GM19455 (cell line): ENCODE results near the gene TMEM50B.
A peak's percentile ranks its signal among the peaks of the same experiment; 100 is the strongest.
"Not testable (repeated sequence)": the region's sequence is repeated elsewhere in the genome, so short reads cannot be mapped to it uniquely, and the experiment has no call there.

ENCODE experiments used
- ATAC-seq: cut with Tn5 transposase; IDR thresholded peaks from one replicate; pipeline ENCODE4 v1.9.1; 2021; ENCODE audit not compliant: unreplicated experiment

TMEM50B gene

DNA sequence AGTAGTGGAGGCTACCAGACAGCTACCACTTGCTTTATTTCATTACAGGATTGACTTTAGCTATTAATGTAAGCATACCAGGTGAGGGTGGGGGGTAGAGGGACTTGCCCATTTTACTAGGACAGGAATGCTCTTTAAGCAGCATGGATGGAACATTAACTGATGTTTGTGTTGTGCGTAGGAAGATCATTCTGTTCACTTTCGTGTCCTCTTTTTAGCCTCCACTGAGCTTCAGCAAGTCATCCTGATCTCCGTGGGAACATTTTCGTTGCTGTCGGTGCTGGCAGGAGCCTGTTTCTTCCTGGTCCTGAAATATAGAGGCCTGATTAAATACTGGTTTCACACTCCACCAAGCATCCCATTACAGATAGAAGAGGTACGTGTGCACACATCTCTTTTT is 47.3 kb downstream of the TMEM50B start:
- no peak for ATAC-seq

DNA sequence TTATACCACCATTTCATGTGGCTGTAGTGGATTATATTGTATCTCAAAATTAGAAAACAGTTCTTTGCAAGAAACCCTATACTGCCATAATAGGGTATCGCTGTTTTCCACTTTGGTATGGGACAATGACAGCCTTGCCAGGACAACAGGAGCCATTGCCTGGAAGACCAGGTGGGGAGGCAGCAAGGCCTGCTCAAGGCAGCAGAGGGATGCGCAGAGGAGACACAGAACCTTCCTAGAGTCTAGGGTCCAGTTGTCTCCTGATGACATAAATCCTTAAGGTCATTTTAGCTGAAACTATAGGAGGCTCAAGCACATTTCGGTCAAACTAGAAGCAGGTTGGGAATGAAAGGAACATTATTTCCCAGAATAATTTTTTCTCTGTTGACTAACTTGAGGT is 48.9 kb downstream of the TMEM50B start:
- no peak for ATAC-seq

DNA sequence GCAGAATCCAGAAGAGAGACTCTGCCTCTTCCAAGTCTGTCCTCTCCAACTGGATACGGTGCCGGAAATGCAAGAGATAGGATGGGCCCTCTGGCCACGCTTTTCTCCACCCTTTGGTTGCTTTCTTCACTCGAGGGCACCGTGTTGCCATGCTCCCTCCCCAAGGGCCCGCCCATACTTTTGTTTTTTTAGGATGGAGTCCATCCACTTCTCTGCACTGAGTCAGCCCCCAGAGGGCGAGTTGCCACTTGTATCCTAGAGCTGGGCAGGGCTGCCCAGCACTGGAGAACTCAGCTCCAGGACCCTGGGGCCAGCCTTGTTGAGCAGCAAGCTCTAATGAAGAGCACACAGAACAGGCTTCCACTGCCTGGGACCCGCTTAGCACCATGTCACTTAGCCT is 51.1 kb downstream of the TMEM50B start:
- ATAC-seq, result no peak

DNA sequence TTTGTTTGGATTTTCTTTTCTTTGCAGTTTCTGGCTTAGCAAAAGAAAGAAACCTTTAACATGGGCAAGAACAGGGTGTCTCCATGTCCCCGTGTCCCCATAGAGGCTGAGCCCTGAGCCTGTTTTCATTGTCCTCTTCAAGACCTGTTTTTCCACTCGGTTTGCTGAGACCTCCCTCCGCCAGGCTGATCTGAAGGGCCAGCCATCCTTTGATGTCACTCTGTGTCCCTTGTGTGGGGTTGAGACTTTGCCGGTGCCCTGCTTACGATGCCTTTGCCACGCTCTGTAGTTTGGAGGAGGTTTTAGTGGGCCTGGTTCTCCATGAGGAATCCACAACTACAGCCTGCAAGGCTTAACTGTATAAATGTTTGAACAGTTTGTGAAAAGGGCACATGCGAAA is 52.7 kb downstream of the TMEM50B start:
- ATAC-seq, result no peak

DNA sequence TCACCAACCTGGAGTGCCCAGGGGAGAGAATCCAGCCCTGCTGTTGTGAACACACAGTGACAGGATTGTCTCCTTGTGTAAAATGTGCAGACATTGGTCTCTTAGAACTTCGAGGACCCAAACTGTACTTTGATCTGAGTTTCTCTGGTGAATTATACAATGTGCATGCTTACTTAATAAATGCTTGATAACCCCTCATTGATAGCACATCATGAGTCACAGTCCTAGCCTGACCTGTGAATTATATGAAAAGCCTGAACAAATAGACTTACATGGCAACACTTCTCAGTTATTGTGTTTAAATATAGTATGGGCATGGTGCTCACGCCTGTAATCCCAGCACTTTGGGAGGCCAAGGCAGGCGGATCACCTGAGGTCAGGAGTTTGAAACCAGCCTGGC is 53.9 kb downstream of the TMEM50B start:
- ATAC-seq, result no peak

DNA sequence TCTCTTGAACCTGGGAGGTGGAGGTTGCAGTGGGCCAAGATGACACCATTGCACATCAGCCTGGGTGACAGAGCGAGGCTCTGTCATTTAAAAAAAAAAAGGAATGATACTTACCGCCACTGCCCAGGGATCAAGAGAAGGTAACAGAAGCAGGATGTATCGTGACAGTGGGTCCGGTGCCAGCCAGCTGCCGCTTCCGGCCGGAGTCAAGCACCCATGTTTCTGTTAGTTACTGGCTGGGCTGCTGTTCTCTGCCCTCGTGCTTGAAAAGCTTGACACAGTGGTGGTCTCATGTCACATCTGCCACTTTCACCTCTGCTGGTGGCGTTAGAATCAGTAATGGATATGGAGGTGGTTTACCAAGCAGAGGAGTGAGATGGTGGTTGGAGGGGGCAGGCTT is 55.6 kb downstream of the TMEM50B start:
- no peak for ATAC-seq

DNA sequence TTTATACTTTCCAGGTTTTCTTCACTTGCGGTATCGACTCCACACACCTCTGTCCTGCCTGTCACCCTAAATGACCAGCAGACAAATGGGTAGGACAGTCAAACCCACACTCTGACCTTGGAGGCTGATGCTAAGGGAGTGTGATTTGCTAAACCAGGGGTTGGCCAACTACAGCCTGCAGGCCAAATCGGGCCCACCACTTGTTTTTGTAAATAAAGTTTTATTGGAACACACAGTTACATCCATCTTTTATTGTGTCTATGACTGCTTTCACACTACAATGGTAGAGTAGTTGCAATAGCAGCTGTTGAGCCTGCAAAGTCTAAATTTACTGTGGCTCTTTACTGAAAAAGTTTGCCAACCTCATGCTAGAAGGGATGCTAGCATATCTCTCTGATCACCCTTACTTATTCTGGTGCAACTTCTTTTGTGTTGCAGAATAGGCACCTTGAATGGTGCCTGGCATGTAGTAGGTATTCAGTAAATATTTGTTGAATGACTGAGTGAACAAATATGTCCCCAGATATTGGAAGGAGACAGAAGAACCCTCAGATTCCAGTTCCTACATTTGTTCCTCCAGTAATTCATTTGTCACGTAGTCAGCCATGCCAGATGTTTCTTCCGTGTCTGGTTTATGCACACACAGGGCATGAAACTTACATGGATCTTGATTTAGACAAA is 57.9 kb downstream of the TMEM50B start:
- no peak for ATAC-seq

DNA sequence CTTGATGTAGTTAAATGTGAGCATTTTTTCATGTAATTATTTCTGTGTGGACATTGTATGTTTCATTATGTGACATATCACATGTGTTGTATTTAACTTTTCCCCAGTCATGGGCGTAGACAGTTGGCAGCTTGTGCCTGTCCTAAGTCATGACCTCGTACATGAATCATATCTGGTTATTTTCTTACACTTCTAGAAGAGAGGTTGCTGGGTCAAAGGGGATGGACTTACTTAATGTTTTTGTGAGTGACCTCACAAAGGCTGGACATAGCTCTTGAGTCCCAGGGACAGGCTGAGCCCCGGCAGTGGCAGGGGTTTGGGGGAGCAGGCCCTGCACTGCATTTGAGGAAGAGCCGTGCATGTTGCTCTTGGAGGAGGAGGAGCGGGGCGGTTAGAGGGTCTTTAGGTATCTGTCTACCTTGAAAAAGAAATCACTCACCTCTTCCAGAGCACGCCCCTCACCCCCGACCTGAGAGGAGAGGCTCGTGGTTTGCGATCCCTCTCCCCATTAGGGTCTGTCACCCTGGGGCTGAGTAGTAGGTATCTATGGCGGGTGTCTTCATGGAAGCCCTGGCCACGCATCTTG is 60.1 kb downstream of the TMEM50B start:
- ATAC-seq, result no peak

DNA sequence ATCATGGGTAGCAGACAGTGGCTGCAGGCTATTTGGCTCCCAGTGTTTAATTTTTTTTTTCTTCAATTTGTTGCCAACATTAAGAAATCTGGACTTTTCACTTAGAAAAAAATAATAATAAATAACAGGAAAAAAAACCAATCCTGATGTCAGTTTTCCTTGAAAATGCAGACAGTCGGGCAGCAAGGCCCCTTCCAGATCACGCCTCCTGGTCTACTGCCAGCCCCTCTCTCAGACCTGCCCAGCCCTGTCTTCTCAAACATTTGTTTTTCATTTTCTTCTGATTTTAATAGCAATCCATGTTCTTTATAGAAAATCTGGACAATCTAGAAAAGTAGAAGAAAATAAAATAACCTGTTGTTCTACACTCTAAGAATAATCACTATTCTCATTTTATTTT is 61.1 kb downstream of the TMEM50B start:
- no peak for ATAC-seq

DNA sequence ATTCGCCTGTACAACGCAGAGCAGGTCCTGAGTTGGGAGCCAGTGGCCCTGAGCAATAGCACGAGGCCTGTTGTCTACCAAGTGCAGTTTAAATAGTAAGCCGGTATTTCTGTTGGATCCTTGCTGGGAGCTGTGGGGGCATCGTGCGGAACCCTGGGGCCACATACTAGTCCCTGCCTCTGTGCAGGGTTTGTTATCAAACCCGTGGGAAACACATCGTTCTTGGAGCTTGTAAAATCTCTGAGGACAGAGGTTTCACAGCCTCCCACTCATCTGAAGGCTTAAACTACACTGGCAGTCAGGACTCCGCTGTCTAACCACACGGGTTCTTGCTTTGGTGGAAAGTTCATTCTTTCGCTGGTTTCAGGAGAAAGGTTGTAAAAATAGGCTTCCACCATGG is 64.8 kb downstream of the TMEM50B start:
- ATAC-seq, result no peak

DNA sequence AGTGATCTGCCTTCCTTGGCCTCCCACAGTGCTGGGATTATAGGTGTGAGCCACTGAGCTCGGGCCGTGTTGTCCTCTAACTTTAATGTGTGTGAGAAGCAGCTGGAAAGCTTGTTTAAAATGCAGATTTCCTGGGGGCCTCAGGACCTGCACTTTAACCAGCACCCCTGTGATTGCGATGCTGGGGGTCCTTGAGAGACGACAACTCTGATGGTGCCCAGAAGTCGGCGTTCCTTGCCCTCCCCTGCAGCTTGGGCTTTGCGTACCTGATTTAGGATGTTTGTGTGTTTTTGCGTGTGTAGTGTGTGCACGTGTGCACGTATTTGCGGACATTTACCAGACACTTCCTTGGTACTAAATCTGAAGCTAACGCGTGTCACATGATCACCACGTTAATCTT is 65.7 kb downstream of the TMEM50B start:
- no peak for ATAC-seq

DNA sequence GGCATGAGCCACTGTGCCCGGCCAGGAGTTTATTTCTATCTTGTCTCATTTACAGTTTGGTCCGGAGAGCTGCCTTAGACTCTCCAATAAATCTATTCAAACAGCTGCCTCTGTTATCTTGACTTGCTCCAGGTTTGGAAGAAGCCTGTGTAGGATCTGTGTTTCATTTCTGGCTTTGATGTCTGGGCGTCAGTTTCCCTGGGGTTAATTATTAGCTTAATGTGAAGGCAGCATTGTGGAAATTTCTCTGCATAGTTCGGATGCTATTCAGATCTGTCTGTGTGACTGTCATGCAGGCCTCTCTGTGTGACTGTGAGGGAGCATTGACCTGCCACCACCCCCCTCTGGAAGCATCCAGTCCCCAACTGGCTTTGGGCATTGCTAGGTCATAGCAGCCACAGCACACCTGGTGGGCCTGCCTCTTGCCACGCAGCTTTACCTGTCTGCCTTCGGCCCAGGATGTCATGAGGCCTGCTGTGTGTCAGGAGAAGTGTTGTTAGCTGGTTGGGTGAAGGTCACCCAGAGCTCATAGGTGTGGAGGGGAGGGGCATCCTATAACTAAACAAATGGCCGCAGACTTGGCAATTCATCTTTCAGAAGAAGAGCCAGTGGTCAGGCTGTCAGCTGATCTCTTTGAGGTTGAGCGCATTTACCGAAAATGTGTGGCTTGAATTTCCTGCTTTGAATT is 66.8 kb downstream of the TMEM50B start:
- ATAC-seq, result no peak

DNA sequence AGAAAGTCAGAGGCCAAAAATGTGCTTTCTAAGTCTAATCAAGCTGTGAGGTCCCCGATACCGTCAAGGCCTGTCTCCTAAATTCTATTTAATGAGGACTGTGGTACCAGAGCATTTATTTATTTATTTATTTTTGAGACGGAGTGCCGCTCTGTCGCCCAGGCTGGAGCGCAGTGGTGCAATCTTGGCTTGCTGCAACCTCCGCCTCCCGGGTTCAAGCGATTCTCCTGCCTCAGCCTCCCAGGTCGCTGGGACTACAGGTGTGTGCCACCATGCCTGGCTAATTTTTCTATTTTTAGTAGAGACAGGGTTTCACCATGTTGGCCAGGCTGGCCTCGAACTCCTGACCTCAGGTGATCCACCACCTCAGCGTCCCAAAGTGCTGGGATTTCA is 67.3 kb downstream of the TMEM50B start:
- not testable (repeated sequence) for ATAC-seq

DNA sequence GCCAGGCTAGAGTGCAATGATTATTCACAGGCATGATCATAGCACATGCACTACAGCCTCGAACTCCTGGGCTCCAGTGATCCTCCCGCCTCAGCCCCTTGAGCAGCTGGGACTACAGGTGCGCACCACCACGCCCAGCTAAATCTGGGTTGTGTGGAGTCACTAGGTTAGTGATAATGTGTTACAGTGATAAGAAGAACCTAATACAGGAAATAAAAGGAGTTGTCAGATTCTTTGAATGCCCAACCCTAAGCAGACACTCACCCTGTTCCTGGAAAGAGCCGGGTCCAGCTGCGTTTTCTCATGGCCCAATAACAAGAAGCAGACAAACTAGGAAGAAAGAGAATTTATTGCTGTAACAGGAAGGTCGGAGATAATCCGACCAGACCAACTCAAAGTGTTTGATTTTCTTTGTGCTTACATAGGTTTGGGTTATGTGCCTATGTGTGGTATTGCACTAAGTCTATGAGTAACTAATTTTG is 67.8 kb downstream of the TMEM50B start:
- ATAC-seq, result no peak

DNA sequence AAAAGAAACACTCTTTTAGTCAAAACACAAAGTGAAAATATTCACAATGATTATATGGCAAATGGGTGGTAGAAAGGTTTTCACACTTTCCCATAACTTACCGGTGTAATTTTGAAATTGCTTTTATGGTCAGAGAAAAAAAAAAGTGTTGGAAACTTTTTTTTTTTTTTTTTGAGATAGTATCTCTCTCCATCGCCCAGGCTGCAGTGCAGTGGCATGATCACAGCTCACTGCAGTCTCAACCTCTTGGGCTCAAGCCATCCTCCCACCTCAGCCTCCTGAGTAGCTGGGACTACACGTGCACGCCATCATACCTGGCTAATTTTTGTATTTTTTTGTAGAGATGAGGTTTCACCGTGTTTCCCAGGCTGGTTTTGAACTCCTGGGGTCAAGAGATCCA is 73.3 kb downstream of the TMEM50B start:
- no peak for ATAC-seq

DNA sequence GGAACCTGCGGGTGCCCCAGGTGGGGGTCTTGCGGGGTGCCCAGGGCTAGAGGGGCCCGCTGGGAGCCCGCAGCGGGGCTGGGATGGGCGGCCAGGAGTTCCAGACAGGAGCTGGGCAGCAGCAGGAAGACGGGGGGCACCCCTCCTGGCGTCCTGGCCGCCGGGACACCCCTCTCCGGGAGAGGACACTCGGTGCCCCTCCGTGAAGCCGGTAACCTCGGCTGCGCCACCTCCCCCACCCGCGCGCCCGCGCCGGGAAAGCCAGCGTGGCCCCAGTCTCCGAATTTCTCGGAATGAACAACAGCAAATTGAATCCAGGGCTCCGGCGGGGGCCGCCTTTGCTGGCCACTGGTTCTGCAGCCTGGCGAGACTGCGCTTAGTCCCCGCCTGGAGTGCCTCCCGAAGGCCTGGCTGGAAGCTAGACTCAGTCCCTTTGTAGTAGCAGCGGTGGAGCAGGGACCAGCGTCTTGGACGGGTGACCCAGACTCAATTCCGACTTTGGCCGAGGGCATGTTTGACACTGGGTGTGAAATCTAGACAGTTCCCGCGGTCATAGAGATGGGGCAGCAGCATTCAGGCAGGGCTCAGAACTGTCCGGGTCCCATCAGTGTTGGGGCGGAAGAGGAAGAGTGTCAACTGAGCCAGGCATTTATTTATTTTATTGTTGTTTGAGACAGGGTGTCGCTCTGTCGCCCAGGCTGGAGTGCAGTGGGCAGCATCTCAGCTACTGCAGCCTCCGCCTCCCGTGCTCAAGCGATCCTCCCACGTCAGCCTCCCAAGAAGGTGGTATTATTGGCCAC is 75.8 kb downstream of the TMEM50B start:
- peak; percentile 30 for ATAC-seq

DNA sequence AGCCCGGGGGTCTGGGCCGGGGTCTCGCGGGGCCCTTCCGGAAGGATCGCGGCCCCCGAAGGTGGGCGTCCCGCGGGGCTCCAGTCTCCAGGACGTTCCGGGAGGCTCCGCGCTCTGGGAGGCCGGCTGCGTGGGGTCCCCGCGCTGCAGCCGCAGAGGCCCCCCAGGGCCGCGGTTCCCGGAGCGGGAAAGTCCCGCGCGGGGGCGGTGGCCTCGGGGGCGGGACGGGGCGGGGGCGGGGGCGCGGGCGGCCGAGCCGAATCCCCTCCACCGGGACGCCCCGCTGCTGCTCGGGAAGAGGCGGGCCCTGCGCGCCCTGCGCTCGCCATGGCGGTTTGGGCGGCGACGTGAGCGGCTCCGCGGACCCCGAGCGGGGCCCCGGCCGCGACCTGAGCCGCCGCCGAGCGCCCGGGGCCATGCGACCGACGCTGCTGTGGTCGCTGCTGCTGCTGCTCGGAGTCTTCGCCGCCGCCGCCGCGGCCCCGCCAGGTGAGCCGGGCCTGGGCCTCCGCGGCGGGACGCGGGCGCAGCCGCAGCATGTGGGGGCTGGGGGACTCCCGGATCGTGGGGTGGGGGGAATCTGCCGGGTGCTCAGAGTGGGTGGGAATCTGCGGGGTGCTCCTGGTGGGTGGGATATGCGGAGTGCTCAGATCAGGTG is 76.5 kb downstream of the TMEM50B start, which contains the start of gene IFNGR2:
Gene IFNGR2 (plus strand): TSS at position 286 of the 658 bp plus-strand sequence. CDS start 131 bp downstream, at position 417.
- peak; percentile 45 for ATAC-seq

DNA sequence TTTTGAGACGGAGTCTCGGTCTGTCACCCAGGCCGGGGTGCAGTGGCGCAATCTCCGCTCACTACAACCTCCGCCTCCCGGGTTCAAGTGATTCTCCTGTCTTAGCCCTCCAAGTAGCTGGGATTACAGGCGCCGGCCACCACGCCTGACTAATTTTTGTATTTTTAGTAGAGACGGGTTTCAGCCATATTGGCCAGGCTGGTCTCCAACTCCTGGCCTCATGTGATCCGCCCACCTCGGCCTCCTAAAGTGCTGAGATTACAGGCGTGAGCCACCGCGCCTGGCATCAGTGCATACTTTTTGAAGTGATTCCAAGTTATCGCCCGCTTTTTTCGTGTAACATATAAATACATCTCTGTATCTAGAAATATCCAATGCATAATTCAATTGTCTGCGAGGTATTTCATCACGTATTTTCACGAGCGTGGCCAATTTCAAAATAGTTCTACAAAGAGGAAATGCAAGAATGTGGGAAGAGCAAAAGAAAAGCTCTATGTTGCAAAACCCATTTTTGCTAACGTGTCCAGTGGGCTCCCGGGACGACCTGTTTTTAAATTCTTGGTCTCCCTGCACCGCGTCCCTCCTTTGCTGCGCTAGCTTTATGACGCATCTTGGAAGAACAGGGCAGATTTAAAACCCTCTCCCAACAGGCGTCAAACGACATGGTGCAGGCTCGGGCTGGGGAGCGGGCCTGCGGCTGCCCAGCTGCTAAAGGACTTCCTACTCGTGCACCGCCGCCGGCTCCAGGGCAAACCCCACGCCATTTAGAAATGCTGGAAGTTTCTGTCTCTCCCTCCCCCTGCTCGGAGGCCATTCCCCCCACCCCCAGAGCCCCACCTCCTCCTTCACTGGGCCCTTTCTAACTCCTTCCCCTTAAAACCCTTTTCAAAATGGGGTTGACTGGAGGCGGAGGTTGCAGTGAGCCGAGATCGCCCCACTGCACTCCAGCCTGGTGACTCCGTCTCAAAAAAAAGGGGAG is 77.5 kb downstream of the TMEM50B start:
- ATAC-seq, result no peak

DNA sequence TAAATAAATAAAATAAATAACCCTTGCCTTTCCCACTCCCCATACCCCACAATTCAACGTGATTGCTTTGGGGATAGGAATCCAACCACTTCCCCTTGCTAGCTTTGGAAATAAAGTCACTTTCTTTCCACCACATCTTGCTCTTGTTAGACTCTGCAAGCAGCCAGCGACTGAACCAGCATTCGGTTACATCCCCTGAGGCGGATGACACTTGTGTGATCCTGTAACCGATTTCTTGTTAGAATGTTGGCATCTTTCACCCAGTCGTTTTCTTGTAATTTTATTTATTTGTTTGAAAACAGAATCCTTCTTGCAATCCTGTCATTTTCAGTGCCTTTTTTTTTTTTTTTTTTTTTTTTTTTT is 78.2 kb downstream of the TMEM50B start:
- no peak for ATAC-seq
